GM18511 (cell line): ENCODE measurements around the gene DNAH8.
A peak's percentile ranks its signal among the peaks of the same experiment; 100 is the strongest.

ENCODE experiments used
- ATAC-seq: cut with Tn5 transposase; IDR thresholded peaks from one replicate; pipeline ENCODE4 v1.9.1; 2021; ENCODE audit warnings: mild to moderate bottlenecking, moderate library complexity; ENCODE audit not compliant: unreplicated experiment

DNAH8 gene, protein sequence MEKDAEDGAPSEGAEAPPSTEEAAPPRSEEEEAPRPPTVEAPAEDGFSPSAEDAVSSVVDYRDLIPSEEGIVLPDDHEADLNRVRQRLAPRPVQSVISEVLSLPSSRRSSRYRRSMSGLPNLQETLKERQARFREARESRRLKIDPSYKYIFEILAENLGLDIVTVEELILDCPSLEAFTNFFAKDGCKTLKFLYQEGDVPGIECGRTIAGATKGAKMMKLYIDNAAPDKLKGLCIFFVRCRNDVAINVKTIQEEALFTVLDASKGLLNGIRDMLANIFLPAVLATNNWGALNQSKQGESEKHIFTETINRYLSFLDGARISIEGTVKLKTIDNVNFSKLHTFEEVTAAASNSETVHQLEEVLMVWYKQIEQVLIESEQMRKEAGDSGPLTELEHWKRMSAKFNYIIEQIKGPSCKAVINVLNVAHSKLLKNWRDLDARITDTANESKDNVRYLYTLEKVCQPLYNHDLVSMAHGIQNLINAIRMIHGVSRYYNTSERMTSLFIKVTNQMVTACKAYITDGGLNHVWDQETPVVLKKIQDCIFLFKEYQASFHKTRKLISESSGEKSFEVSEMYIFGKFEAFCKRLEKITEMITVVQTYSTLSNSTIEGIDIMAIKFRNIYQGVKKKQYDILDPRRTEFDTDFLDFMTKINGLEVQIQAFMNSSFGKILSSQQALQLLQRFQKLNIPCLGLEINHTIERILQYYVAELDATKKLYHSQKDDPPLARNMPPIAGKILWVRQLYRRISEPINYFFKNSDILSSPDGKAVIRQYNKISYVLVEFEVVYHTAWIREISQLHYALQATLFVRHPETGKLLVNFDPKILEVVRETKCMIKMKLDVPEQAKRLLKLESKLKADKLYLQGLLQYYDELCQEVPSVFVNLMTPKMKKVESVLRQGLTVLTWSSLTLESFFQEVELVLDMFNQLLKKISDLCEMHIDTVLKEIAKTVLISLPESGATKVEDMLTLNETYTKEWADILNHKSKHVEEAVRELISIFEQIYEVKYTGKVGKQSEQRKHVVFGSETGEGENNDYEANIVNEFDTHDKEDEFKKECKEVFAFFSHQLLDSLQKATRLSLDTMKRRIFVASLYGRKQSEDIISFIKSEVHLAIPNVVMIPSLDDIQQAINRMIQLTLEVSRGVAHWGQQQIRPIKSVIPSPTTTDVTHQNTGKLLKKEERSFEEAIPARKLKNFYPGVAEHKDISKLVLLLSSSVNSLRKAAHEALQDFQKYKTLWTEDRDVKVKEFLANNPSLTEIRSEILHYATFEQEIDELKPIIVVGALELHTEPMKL (N-terminal part only)

DNA sequence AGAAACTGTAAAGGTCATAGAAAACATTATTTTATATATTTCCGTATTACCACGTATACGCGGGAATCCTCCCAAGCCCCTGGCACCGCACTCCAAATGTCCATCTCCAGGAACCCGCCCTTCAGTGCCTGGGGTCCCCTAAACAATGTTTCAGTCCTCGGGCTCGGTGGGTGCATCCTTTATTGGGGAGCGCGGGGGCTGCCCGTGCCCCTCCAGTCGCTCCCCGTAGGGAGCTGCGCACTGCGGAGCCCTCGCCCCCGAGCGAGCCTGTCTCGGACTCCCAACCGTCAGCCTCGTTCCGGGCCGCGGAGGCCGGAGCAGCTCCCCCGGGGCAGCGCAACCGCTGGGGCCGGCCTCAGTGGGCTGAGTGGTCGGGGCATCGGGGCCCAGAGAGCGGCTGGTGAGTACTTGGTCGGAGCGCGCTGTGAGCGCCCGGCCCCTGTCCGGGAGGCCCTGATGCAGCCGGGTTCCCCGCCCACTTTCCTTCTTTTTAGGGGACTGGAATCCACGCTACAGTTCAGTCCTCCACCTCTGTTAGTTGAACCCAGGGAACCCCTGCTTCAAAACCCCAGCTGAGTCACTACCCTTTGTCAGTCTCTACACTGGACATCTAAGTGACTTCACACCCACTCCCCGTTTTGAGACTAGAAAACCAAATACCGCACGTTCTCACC, at the start of gene DNAH8:
DNAH8 (plus strand) TSS at position 296 of the 674 bp plus-strand sequence. CDS start 7,499 bp downstream, outside the sequence.
- no peak for ATAC-seq

- ATAC-seq, result peak; percentile 80
These were observed 43.1 kb upstream of the DNAH8 start for GRCh38 chr6:38671885-38672467.

DNA sequence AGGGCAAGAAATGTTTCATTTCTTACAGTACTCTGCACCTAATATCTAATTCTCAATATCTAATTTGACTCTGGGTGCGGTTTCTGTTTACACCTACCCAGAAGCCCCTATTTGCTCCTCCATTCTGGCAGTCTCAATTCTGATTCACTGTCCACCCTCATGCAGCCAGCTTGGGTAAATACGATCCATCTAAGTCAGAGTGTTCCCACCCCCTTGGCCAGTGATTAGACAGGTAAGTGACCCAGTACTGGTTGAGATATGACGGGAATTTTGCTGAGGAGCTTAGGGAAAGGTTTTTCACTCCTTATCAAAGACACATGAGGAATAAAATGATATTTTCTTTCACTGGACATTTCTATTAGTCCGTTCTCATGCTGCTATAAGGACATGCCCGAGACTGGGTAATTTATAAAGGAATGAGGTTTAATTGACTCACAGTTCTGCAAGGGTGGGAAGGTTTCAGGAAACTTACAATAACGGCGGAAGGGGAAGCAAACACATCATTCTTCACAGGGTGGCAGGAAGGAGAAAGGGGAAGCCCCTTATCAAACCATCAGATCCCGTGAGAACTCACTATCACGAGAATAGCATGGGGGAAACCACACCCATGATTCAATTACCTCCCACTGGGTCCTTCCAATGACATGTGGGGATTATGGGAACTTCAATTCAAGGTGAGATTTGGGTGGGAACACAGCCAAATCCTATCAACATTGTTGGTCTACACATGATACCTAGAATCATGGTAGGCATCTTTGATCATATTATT, 41.5 kb upstream of the DNAH8 start:
- no peak for ATAC-seq

GRCh38 chr6:38676236-38676973, 38.7 kb upstream of the DNAH8 start:
- ATAC-seq, result no peak

DNA sequence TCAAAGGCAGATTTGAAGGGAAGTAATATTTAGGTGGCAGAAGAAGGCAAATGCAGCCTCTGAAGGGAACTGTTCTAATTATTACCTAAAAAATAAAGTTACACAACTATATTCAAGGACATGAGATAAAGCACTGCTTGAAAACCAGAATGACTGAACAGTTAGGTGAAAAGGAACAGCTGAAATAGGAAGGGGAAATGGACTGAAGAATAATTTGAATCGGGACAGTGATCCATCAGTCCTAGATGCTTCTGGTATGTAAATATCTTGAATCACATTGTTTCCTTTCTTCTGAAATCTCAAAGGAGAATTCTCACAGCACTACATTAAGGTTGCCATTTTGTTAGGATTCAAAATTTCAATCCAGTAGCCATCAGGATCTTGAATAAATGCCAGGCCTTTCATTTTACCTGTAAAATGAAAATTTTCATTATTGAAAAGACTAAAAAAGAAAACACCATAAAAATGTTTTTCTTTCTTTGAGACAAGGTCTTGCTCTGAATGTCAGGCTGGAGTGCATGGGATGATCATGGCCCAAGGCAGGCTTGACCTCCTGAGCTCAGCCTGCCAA, 38.1 kb upstream of the DNAH8 start:
- no peak for ATAC-seq

- no peak for ATAC-seq
These were observed 36.8 kb upstream of the DNAH8 start for GRCh38 chr6:38678178-38678760.

- ATAC-seq, result no peak
These were observed 35.4 kb upstream of the DNAH8 start for GRCh38 chr6:38679668-38680067.

- ATAC-seq, result no peak
These were observed 33.3 kb upstream of the DNAH8 start for GRCh38 chr6:38681850-38682249.

GRCh38 chr6:38684237-38684636, 30.9 kb upstream of the DNAH8 start:
- no peak for ATAC-seq

DNA sequence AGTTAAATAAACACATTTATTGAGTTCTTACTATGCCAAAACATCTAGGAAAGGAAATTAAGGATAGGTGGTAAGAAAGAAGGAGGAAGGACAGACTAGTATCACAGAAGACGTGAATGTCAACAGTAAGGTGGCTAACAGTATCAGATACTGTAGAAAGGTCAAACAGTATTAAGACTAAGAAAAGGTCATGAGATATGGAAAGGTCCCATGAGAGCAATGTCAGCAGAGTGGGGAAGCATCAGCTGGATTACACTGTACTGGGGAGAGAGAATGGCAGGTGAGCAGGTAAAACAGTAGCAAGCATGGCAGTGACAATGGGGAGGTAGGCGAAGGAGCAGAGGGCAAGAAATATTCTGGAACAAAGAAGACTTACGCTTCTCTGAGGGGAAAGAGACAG, 30.2 kb upstream of the DNAH8 start:
- ATAC-seq, result no peak

- no peak for ATAC-seq
These were observed 28.7 kb upstream of the DNAH8 start for GRCh38 chr6:38686270-38687042.

DNA sequence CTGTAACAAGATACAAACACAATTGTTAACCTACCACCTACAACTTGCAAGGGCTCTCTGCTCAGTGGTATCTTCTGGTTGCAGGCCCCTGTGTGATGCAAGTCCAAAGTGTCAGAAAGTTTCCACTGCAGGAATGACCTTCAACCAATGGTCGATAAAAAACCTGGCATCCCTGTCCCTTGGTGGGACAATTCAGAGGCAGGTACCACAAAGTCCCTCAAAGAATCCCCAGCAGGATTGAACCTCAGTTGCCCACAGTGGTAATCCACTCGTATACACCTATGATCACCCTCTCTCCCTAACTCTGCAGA, 28.1 kb upstream of the DNAH8 start:
- ATAC-seq, result no peak

GRCh38 chr6:38687549-38687948, 27.6 kb upstream of the DNAH8 start:
- no peak for ATAC-seq

GRCh38 chr6:38688579-38689087, 26.5 kb upstream of the DNAH8 start:
- peak; percentile 60 for ATAC-seq

DNA sequence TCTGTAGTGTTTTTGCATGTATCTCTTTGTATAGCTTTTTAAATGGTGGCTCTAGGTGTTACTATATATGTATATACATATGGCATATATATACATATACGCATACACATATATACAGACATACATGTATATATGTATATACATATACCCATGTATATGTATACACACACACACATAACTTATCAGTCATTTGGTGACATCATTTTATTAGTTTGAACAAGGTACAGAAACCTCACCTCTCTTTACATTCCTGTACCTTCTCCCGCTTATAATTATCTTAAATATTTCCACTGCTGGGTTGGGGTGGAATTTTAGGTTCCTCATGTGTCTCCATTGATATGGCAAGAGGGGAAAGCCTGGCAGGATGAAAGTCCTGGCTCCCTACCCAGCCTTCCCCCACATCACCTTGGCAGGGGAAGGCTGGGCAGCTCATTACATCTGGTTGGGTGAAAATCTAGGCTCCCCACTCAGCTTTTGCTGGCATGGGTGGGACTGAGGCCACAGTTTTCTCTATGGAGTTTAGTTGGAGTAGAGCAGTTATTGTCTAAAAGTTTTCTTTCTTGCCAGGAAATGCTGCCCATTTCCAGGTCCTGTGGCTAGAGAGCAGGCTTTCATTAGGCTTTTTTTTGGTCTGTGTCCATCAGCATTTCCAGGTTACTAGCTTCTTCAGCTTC, 19.7 kb upstream of the DNAH8 start:
- ATAC-seq, result no peak

DNA sequence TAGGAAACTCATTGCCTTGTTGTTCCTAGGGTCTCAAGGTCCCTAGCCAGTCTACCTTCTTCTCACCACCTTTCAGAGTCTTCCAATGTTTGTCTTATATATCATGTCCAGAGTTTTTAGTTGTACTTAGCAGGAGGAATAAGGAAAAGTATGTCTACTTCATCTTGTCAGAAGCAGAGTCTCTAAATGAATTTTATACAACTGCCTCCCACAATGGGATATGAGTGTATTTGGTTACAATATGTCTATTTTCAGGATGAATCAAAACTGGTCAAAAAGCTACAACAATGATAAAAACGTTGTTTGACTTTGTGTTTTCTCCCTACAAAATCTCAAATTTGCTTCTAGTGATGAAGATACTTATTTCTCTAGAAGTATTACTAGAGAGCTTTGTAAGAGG, 19.2 kb upstream of the DNAH8 start:
- ATAC-seq, result no peak

- no peak for ATAC-seq
These were observed 18.8 kb upstream of the DNAH8 start for GRCh38 chr6:38696345-38696744.
